GM18951 (cell line): ENCODE measurements around the gene SEMA4D.
"Not testable (repeated sequence)": the region's sequence is repeated elsewhere in the genome, so short reads cannot be mapped to it uniquely, and the experiment has no call there.

Experiments used
- POLR2A ChIP-seq: IDR thresholded peaks from 4 replicates; pipeline ENCODE4 v1.6.1; 2011; ENCODE audit warnings: mild to moderate bottlenecking; ENCODE audit not compliant: insufficient read length, insufficient read depth; ENCODE audit errors: extremely low read depth
- in situ Hi-C: fragments of 300-500 bp; cut with MboI; formaldehyde crosslinking; loops from one replicate; pipeline ENCODE4 v1.12.0; 2022; ENCODE audit warnings: low sequenced_read_pairs, mixed read lengths, inconsistent platforms; ENCODE audit not compliant: unreplicated experiment

The SEMA4D gene

GRCh38 chr9:89380437-89381307, 117.2 kb downstream of the SEMA4D start:
- in situ Hi-C loops, result no loop called here
- TF ChIP-seq POLR2A, result peak; percentile 23

- no peak for TF ChIP-seq POLR2A
- in situ Hi-C loops, result no loop called here
Observed at GRCh38 chr9:89379508-89380115, 118.3 kb downstream of the SEMA4D start.

DNA sequence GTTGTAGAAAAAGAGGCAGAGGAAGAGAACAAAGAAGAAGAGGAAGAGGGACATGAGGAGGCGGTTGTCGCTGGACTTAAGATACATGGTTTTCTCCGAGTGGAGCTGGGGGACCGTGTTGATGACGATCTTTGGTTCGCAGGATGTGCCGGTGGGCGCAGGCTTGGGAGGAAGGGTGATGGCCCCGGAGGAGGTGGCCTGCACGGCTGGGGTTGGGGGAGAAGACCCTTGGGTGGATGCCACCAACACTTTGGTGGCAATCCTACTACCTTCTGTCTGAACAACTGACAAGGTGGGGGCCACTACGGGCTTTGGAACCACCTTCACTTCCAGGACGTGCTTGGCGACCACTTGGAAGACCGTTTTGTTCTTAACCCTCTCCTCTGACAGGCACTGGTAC, 118.9 kb downstream of the SEMA4D start:
- in situ Hi-C loops, result no loop called here
- TF ChIP-seq POLR2A, result no peak

DNA sequence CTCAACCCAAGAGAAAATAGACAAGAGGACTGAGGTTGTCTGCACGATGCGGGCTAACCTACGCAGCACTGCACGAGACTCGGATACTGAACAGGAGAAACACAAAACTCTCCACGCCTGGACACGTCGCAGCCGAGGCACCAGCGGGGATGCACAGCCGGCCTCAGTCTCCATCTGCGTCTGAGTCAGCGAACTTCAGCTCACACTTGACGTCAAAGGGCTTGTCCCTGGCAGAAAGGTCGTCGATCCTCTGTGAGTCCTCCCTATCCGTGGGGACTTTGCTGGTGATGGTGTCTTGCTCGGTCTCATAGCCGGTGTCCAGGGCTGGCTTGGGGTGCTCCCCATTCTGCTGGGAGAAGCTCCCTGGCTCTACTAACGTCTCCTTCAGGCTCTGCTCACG, 119.4 kb downstream of the SEMA4D start:
- in situ Hi-C loops, result no loop called here
- TF ChIP-seq POLR2A, result no peak

- in situ Hi-C loops, result no loop called here
- no peak for TF ChIP-seq POLR2A
Observed at GRCh38 chr9:89377411-89377810, 120.5 kb downstream of the SEMA4D start.

DNA sequence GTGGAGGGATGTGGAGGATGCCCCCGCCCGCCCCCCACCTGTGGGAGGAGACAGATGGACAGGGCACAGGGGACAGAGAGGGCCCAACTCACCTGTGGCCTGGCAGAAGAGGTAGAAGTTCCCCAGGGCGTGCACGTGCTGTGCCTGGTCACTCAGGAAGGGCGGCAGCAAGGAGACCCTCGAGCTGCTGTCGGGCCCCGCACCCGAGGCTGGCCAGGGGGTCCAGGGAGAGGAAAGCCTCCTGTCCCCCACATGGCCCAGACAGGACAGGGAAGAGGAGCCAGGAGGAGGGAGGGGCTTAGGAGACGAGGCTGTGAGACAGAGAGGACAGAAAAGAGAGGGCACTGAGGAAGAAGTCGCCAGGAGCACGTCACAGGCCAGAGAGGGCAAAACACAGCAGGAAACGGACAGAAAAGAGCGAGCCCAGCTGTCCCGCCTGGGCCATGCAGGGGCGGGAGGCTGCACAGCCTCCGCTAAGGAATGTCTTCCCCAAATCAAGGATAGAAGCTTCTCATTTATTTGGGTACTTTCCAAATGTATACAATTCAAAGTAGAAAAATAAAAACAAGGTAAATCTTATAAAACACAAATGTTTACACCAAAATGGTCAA, 121.1 kb downstream of the SEMA4D start:
- in situ Hi-C loops, result no loop called here
- TF ChIP-seq POLR2A, result no peak

DNA sequence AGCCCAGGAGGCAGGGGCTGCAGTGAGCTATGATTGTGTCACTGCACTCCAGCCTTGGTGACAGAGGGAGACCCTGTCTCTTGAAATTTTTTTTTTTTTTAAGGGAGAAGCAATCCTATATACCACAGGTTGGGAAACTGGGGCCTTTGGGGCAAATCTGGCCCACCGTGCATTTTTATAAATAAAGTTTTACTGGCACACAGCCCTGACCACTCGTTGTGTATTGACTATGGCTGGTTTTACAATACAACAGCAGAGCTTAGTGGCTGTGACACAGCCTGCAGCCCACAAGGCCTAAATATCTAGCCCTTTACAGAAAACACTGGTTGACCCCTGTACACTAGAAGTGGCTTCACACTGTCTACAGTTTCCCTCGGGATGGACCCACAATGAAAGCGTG, 121.6 kb downstream of the SEMA4D start:
- no peak for TF ChIP-seq POLR2A
- in situ Hi-C loops, result no loop called here

- in situ Hi-C loops, result no loop called here
- peak; percentile 41 for TF ChIP-seq POLR2A
Observed at GRCh38 chr9:89375191-89375760, 122.6 kb downstream of the SEMA4D start.

DNA sequence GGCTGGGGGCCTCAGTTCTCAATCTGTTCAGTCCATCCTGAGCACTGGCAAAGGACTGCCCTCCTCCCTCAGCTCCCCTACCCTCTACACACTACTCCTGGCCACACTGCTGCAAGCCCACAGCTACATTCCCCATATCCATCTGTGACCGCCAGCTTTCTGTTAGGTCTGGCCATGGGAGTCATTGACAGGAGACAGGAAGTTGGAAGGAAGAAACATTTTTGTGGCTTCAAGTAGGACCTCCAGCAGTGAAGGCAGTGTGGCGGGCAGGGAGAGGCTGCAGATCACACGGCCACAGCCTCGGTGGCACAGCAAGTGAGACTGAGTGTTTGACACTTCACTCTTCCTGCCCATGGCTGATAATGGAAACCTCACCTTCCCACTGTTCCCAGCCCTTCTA, 123.7 kb downstream of the SEMA4D start:
- in situ Hi-C loops, result no loop called here
- TF ChIP-seq POLR2A, result no peak

GRCh38 chr9:89372979-89373378, 124.9 kb downstream of the SEMA4D start:
- in situ Hi-C loops, result no loop called here
- TF ChIP-seq POLR2A, result no peak

- in situ Hi-C loops, result no loop called here
- TF ChIP-seq POLR2A, result peak; percentile 12
Observed at GRCh38 chr9:89372230-89372816, 125.6 kb downstream of the SEMA4D start.

GRCh38 chr9:89371791-89372190, 126.1 kb downstream of the SEMA4D start:
- in situ Hi-C loops, result not testable (repeated sequence)

DNA sequence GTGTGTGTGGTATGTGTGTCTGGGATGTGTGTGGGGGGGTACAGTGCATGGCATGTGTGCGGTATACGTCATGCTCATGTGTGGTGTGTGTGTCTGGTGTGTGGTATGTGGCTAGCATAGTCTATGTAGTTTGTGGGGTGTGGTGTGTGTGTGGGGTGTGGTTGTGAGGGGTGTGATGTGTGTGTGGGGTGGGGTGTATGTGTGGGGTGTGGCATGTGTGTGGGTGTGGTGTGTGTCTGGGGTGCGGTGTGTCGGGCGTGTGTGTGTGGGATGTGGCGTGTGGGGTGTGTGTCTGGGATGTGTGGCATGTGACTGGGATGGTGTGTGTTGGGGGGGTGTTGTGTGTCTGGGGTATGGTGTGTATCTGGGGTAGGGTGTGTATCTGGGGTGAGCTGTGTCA, 127.3 kb downstream of the SEMA4D start:
- in situ Hi-C loops, result no loop called here
- no peak for TF ChIP-seq POLR2A
